ENCODE data around the gene MN1. TPM values are rescaled to one million over a fixed set of nuclear protein-coding genes. Genes with fewer than 3 reads are reported as not detected.

MN1 gene
- polyA plus RNA-seq, 4 donors: 0.81 to 2.6 (median 2.1) TPM; not detected in 1

- Histone ChIP-seq H3K27me3 (ENCODE audit: control insufficient read depth in 3 of 3, insufficient read depth in 3 of 3, low read length in 3 of 3) (peaks cover 7 to 49% (median 24%) of the 10 kb centered on the region in 3 donors), H3K27ac (ENCODE audit: low read depth in 1 of 3, low read length in 2 of 3) (peak overlapping the region in 1 of 3 donors; percentile 66), H3K4me3 (ENCODE audit: low read depth in 1 of 3, low read length in 3 of 3) (peak overlapping the region; percentile 43 to 71 (median 69)), H3K36me3 (ENCODE audit: control insufficient read depth in 3 of 3, insufficient read depth in 2 of 3, low read depth in 1 of 3, low read length in 3 of 3) (peaks cover 0 to 13% (median 0%) of the 10 kb centered on the region in 3 donors), H3K4me1 (ENCODE audit: control insufficient read depth in 3 of 3, insufficient read depth in 2 of 3, low read depth in 1 of 3, low read length in 2 of 3) (peaks cover 0 to 50% (median 0%) of the 10 kb centered on the region in 3 donors), H3K9me3 (ENCODE audit: control insufficient read depth in 2 of 2, insufficient read depth in 1 of 2, low read depth in 1 of 2, low read length in 1 of 2) (no peaks in the 10 kb centered on the region)
- WGBS, 3 donors: 2 to 6% (median 3%) methylated on average over 63 to 82 of the region's 82 CpGs
- DNase-seq (peak in 1 of 2 donors; percentile 47), FAIRE-seq (no peak)
Measured at GRCh38 chr22:27800250-27801201, 1.0 kb downstream of the MN1 start.

DNA sequence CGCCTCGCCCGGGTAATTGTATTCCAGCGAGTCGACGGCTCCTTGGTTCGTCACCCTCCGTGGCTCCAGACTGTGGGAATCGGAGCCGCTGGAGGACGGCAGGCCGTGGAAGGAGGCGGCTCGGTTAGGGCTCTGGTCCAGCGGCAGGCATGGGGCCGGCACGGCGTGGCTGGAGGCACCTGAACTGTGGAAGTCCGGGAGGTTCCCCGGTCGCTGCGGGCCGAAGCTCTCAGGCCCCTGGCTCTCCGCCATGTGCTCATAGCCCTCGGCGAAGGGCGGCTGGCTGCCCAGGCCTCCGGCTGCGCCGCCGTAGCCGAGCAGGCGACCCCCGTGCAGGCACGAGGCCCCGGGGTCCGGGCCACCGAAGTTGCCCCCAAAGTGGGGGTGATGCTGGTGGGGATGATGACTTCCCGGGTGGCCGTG, 1.7 kb downstream of the MN1 start:
- Histone ChIP-seq H3K27ac (ENCODE audit: low read depth in 1 of 3, low read length in 2 of 3) (no peak overlapping the region), H3K4me3 (ENCODE audit: low read depth in 1 of 3, low read length in 3 of 3) (peak overlapping the region in 2 of 3 donors; percentile 16 to 69), H3K36me3 (ENCODE audit: control insufficient read depth in 3 of 3, insufficient read depth in 2 of 3, low read depth in 1 of 3, low read length in 3 of 3) (peaks cover 0 to 16% (median 0%) of the 10 kb centered on the region in 3 donors), H3K4me1 (ENCODE audit: control insufficient read depth in 3 of 3, insufficient read depth in 2 of 3, low read depth in 1 of 3, low read length in 2 of 3) (peaks cover 0 to 47% (median 0%) of the 10 kb centered on the region in 3 donors), H3K9me3 (ENCODE audit: control insufficient read depth in 2 of 2, insufficient read depth in 1 of 2, low read depth in 1 of 2, low read length in 1 of 2) (no peaks in the 10 kb centered on the region), H3K27me3 (ENCODE audit: control insufficient read depth in 3 of 3, insufficient read depth in 3 of 3, low read length in 3 of 3) (peaks cover 7 to 55% (median 24%) of the 10 kb centered on the region in 3 donors)
- no peak for FAIRE-seq
- WGBS, 3 donors: 15 to 28% (median 23%) methylated on average over 31 to 40 of the region's 40 CpGs
- peak in 1 of 2 donors; percentile 47 for DNase-seq

DNA sequence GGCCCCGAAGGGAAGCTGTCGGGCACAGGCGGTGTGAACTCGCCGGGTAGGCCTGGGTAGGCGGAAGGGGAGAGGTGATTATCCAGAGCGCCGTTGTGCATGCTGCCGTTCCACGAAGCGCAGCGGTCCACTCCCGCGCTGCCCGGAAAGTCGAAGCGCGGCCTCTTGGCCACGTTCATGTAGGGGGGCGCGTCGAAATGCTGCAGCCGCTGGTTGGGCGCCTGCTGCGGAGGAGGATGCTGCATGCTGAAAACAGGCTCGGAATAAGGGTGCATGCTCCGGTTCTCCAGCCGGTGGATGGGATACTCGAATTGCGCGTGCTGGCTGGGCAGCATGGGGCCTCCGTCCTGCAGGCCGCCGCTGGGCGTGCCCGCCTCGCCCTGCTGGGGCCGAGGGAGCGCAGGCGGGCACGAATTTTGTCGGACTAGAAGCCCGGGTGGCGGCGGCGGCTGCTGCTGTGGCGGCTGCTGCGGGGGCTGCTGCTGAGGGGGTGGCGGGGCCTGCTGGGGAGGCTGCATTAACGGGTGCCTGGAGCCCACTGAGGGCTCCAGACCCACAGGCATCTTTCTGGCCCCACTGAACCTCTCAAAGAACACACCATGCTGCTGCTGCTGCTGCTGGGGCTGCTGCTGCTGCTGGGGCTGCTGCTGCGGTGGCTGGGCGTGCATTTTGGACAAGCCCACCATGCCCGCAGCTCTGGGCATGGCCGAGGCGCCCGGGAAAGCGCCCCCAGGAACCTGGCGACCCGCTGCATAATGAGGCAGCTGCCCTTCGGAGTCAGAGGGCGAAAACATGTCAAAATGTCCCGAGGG, 2.3 kb downstream of the MN1 start:
- Histone ChIP-seq H3K4me1 (ENCODE audit: control insufficient read depth in 3 of 3, insufficient read depth in 2 of 3, low read depth in 1 of 3, low read length in 2 of 3) (peaks cover 0 to 42% (median 0%) of the 10 kb centered on the region in 3 donors), H3K27ac (ENCODE audit: low read depth in 1 of 3, low read length in 2 of 3) (no peak overlapping the region)
- FAIRE-seq: no peak

GRCh38 chr22:27798511-27799014, 3.0 kb downstream of the MN1 start:
- DNase-seq (peak in 1 of 2 donors; percentile 48), FAIRE-seq (no peak)
- H3K4me3 ChIP-seq (ENCODE audit: low read depth in 1 of 3, low read length in 3 of 3): no peak overlapping the region
- H3K9me3 ChIP-seq (ENCODE audit: control insufficient read depth in 2 of 2, insufficient read depth in 1 of 2, low read depth in 1 of 2, low read length in 1 of 2): no peaks in the 10 kb centered on the region
- 17 to 63% (median 52%) methylated on average over 38 to 44 of the region's 44 CpGs for WGBS, 3 donors
- peaks cover 7 to 62% (median 24%) of the 10 kb centered on the region in 3 donors for H3K27me3 ChIP-seq (ENCODE audit: control insufficient read depth in 3 of 3, insufficient read depth in 3 of 3, low read length in 3 of 3)
- peaks cover 0 to 35% (median 0%) of the 10 kb centered on the region in 3 donors for H3K4me1 ChIP-seq (ENCODE audit: control insufficient read depth in 3 of 3, insufficient read depth in 2 of 3, low read depth in 1 of 3, low read length in 2 of 3)
- H3K36me3 ChIP-seq (ENCODE audit: control insufficient read depth in 3 of 3, insufficient read depth in 2 of 3, low read depth in 1 of 3, low read length in 3 of 3): peaks cover 0 to 20% (median 0%) of the 10 kb centered on the region in 3 donors
- no peak overlapping the region for H3K27ac ChIP-seq (ENCODE audit: low read depth in 1 of 3, low read length in 2 of 3)

More for the DNA sequence above, 2.3 kb downstream of the MN1 start:
- Histone ChIP-seq H3K4me3 (ENCODE audit: low read depth in 1 of 3, low read length in 3 of 3) (peak overlapping the region in 1 of 3 donors; percentile 69), H3K9me3 (ENCODE audit: control insufficient read depth in 2 of 2, insufficient read depth in 1 of 2, low read depth in 1 of 2, low read length in 1 of 2) (no peaks in the 10 kb centered on the region), H3K36me3 (ENCODE audit: control insufficient read depth in 3 of 3, insufficient read depth in 2 of 3, low read depth in 1 of 3, low read length in 3 of 3) (peaks cover 0 to 19% (median 0%) of the 10 kb centered on the region in 3 donors), H3K27me3 (ENCODE audit: control insufficient read depth in 3 of 3, insufficient read depth in 3 of 3, low read length in 3 of 3) (peaks cover 7 to 58% (median 24%) of the 10 kb centered on the region in 3 donors)
- peak in 1 of 2 donors; percentile 55 for DNase-seq
- 21 to 52% (median 51%) methylated on average over 51 to 62 of the region's 62 CpGs for WGBS, 3 donors

DNA sequence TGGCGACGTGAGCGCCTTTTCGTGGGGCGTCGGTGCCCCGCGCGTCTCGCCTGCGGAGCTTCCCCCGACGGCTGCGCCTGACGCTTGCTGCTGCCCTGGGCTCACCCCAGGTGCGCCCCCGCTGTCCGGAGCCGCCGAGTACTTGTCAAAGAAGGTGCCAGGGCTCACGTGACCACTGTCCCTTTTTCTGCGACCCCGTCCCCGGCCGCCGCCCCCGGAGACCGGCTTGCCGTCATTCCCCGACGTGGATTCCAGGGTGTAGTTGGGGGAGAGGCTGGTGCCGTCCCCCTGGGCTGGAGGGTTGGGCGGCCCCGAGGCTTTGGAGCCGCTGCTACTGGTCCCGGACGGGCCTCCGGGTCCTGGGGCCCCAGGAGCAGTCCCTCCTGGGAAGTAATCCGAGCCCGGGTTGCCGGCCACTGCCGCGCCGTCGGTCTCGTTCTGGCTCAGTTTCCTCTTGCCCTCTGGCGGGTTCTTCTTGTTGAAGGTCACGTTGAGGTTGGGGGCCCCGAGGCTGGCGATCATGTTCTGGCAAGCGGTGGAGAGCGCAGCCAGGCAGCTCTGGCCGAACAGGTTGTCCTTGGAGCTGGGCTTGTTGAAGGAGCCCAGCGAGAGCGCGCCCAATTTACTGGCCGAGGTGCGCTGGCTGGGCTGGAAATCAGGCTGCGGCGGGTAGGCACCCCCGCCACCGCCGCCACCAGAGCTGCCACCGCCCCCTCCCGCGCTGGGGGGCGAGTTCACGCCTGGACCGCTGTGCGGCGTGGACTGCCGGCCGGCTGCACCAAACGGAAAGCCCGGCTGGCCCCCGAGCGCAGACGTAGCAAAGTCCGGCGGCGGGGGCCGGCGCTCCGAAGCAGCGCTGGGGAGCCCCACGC, 3.8 kb downstream of the MN1 start:
- no peaks in the 10 kb centered on the region for H3K9me3 ChIP-seq (ENCODE audit: control insufficient read depth in 2 of 2, insufficient read depth in 1 of 2, low read depth in 1 of 2, low read length in 1 of 2)
- H3K27ac ChIP-seq (ENCODE audit: low read depth in 1 of 3, low read length in 2 of 3): no peak overlapping the region
- peaks cover 6 to 65% (median 24%) of the 10 kb centered on the region in 3 donors for H3K27me3 ChIP-seq (ENCODE audit: control insufficient read depth in 3 of 3, insufficient read depth in 3 of 3, low read length in 3 of 3)
- H3K36me3 ChIP-seq (ENCODE audit: control insufficient read depth in 3 of 3, insufficient read depth in 2 of 3, low read depth in 1 of 3, low read length in 3 of 3): peaks cover 0 to 20% (median 0%) of the 10 kb centered on the region in 3 donors
- H3K4me1 ChIP-seq (ENCODE audit: control insufficient read depth in 3 of 3, insufficient read depth in 2 of 3, low read depth in 1 of 3, low read length in 2 of 3): peaks cover 0 to 28% (median 0%) of the 10 kb centered on the region in 3 donors
- H3K4me3 ChIP-seq (ENCODE audit: low read depth in 1 of 3, low read length in 3 of 3): no peak overlapping the region
- 38 to 62% (median 41%) methylated on average over 65 to 86 of the region's 86 CpGs for WGBS, 3 donors
- DNase-seq (no peak), FAIRE-seq (no peak)

DNA sequence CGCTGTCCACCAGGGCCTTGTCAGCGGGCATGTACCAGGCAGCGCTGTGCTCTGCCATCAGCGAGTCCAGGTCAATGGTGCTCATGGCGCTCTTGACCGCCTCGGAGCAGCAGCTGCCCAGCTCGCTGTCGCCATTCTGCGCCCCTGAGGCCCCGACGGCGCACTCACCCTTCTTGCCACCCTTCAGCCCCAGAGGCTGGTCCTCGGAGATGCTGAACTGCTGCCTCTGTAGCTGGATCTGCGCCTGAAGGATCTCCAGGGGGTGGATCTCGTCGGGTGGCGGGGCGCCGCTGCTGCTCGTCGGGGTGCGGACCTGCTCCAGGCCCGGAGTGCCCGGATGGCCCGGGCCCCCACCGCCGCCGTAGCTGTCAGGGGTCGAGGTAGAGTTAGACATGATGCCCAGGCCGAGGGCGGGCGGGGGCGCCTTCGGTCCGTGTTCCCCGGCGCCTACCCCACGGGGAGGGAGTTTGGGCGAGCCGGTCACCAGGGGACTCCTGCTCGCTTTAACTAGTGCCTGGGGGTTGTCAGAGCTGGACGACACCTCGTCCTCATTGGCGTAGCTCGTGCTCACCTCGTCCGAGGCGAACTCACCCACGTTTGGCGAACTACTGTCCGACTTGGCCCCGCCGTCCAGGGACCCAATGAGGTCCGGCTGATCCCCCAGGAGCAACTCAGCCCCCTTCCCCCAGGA, 4.6 kb downstream of the MN1 start:
- peaks cover 0 to 26% (median 0%) of the 10 kb centered on the region in 3 donors for H3K4me1 ChIP-seq (ENCODE audit: control insufficient read depth in 3 of 3, insufficient read depth in 2 of 3, low read depth in 1 of 3, low read length in 2 of 3)
- no peak for DNase-seq
- H3K4me3 ChIP-seq (ENCODE audit: low read depth in 1 of 3, low read length in 3 of 3): no peak overlapping the region
- no peaks in the 10 kb centered on the region for H3K9me3 ChIP-seq (ENCODE audit: control insufficient read depth in 2 of 2, insufficient read depth in 1 of 2, low read depth in 1 of 2, low read length in 1 of 2)
- 61 to 73% (median 72%) methylated on average over 53 to 55 of the region's 55 CpGs for WGBS, 3 donors
- H3K27ac ChIP-seq (ENCODE audit: low read depth in 1 of 3, low read length in 2 of 3): no peak overlapping the region
- no peak for FAIRE-seq
- H3K27me3 ChIP-seq (ENCODE audit: control insufficient read depth in 3 of 3, insufficient read depth in 3 of 3, low read length in 3 of 3): peaks cover 4 to 69% (median 24%) of the 10 kb centered on the region in 3 donors
- peaks cover 0 to 20% (median 0%) of the 10 kb centered on the region in 3 donors for H3K36me3 ChIP-seq (ENCODE audit: control insufficient read depth in 3 of 3, insufficient read depth in 2 of 3, low read depth in 1 of 3, low read length in 3 of 3)
